ENCODE measurements around the gene SLC25A25. TPM values are rescaled to one million over a fixed set of nuclear protein-coding genes. Genes with fewer than 3 reads are reported as not detected.

Gene SLC25A25
- total and polyA plus RNA-seq, 9 of the 15 experiments (the other 6 are each of a cell fraction or from before 2014, with no cell fraction given): 0.07 to 35.9 (median 23.2) TPM

- TF ChIP-seq MXI1 (IDR thresholded peaks at IDR 0.05; ENCODE audit: low read depth, low read length): peak; percentile 60; the same call in 1 of the 2 replicates
- no peak for TF ChIP-seq SIN3B (IDR thresholded peaks at IDR 0.05; ENCODE audit: low read depth)
- peak; percentile 95 for TF ChIP-seq SMARCA4 (IDR thresholded peaks at IDR 0.05)
- TF ChIP-seq, protein P1, sequence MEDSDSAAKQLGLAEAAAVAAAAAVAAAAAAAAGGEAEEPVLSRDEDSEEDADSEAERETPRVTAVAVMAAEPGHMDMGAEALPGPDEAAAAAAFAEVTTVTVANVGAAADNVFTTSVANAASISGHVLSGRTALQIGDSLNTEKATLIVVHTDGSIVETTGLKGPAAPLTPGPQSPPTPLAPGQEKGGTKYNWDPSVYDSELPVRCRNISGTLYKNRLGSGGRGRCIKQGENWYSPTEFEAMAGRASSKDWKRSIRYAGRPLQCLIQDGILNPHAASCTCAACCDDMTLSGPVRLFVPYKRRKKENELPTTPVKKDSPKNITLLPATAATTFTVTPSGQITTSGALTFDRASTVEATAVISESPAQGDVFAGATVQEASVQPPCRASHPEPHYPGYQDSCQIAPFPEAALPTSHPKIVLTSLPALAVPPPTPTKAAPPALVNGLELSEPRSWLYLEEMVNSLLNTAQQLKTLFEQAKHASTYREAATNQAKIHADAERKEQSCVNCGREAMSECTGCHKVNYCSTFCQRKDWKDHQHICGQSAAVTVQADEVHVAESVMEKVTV (CRISPR knock-in tag; IDR thresholded peaks at IDR 0.05): no peak
- peak; percentile 69; the same call in 1 of the 2 replicates for TF ChIP-seq MBD2 (IDR thresholded peaks at IDR 0.05; ENCODE audit: borderline replicate concordance, low read depth)
- TF ChIP-seq DDX20 (tag; IDR thresholded peaks at IDR 0.05; ENCODE audit: low read depth): no peak
- TF ChIP-seq GATA2 (CRISPR knock-in tag; IDR thresholded peaks at IDR 0.05): peak; percentile 95
- TF ChIP-seq STAG1 (CRISPR knock-in tag; IDR thresholded peaks at IDR 0.05; ENCODE audit: borderline replicate concordance): no peak
- no peak for TF ChIP-seq TCF7L2 (IDR thresholded peaks at IDR 0.05; ENCODE audit: low read depth, low read length)
- no peak for TF ChIP-seq ZBTB33 (CRISPR knock-in tag; IDR thresholded peaks at IDR 0.05)
- no peak for TF ChIP-seq FUS (optimal IDR thresholded peaks at IDR 0.05; ENCODE audit: low read depth, low read length)
- TF ChIP-seq CBFA2T3 (IDR thresholded peaks at IDR 0.05): peak; percentile 98
- TF ChIP-seq, protein P2, sequence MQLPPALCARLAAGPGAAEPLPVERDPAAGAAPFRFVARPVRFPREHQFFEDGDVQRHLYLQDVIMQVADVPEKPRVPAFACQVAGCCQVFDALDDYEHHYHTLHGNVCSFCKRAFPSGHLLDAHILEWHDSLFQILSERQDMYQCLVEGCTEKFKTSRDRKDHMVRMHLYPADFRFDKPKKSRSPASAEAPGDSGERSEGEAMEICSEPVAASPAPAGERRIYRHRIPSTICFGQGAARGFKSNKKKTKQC (CRISPR knock-in tag; IDR thresholded peaks at IDR 0.05): peak; percentile 78
- TF ChIP-seq GTF2E2 (tag; IDR thresholded peaks at IDR 0.05): no peak
- TF ChIP-seq, protein P3, sequence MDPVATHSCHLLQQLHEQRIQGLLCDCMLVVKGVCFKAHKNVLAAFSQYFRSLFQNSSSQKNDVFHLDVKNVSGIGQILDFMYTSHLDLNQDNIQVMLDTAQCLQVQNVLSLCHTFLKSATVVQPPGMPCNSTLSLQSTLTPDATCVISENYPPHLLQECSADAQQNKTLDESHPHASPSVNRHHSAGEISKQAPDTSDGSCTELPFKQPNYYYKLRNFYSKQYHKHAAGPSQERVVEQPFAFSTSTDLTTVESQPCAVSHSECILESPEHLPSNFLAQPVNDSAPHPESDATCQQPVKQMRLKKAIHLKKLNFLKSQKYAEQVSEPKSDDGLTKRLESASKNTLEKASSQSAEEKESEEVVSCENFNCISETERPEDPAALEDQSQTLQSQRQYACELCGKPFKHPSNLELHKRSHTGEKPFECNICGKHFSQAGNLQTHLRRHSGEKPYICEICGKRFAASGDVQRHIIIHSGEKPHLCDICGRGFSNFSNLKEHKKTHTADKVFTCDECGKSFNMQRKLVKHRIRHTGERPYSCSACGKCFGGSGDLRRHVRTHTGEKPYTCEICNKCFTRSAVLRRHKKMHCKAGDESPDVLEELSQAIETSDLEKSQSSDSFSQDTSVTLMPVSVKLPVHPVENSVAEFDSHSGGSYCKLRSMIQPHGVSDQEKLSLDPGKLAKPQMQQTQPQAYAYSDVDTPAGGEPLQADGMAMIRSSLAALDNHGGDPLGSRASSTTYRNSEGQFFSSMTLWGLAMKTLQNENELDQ (CRISPR knock-in tag; IDR thresholded peaks at IDR 0.05; ENCODE audit: borderline replicate concordance): no peak
- TF ChIP-seq, protein P4, sequence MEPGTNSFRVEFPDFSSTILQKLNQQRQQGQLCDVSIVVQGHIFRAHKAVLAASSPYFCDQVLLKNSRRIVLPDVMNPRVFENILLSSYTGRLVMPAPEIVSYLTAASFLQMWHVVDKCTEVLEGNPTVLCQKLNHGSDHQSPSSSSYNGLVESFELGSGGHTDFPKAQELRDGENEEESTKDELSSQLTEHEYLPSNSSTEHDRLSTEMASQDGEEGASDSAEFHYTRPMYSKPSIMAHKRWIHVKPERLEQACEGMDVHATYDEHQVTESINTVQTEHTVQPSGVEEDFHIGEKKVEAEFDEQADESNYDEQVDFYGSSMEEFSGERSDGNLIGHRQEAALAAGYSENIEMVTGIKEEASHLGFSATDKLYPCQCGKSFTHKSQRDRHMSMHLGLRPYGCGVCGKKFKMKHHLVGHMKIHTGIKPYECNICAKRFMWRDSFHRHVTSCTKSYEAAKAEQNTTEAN (CRISPR knock-in tag; IDR thresholded peaks at IDR 0.05): no peak
- TF ChIP-seq ZNF263 (CRISPR knock-in tag; IDR thresholded peaks at IDR 0.05; ENCODE audit: borderline replicate concordance): peak; percentile 23; the same call in 1 of the 2 replicates
Measured at GRCh38 chr9:128115187-128116103, 47.4 kb downstream of the SLC25A25 start (continued).
